ENCODE data around the gene ZNF214.

DNA sequence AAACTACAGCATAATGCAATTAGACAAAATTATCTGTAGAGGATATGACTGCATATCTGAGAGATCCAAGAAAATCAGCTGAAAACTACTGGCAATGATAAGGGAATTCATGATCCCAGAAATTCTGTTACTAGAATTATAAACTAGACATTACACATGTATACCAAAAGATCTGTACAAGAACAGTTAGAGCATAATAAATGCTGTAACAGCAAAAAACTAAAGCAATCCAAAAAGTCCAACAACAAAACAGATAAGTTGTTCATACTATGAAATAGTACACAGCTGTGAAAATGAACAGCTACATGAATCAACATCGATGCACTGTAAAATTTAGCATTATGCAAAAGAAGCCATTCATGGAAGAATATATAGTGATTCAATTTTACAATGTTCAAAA, 6.0 kb downstream of the ZNF214 start:
- TF ChIP-seq, protein P1, sequence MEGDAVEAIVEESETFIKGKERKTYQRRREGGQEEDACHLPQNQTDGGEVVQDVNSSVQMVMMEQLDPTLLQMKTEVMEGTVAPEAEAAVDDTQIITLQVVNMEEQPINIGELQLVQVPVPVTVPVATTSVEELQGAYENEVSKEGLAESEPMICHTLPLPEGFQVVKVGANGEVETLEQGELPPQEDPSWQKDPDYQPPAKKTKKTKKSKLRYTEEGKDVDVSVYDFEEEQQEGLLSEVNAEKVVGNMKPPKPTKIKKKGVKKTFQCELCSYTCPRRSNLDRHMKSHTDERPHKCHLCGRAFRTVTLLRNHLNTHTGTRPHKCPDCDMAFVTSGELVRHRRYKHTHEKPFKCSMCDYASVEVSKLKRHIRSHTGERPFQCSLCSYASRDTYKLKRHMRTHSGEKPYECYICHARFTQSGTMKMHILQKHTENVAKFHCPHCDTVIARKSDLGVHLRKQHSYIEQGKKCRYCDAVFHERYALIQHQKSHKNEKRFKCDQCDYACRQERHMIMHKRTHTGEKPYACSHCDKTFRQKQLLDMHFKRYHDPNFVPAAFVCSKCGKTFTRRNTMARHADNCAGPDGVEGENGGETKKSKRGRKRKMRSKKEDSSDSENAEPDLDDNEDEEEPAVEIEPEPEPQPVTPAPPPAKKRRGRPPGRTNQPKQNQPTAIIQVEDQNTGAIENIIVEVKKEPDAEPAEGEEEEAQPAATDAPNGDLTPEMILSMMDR (IDR thresholded peaks at IDR 0.05) = no peak
- TF ChIP-seq POLR2A (IDR thresholded peaks at IDR 0.05) = no peak
